Measurements from ENCODE around the gene ATP6V0B. TPM values are rescaled to one million over a fixed set of nuclear protein-coding genes. Genes with fewer than 3 reads are reported as not detected.

Gene ATP6V0B
- total RNA-seq, 2 donors from 2014 or later = 73.5 to 103 TPM

GRCh38 chr1:43975249-43975961 lies 645 bp downstream of the ATP6V0B start:
- Histone ChIP-seq H3K4me3 (peak overlapping the region; percentile 71 to 90), H3K36me3 (replicated peaks in 1 of 2; ENCODE audit: insufficient read depth in 1 of 2, low read depth in 2 of 2) (peaks cover 0 to 4% of the 10 kb centered on the region in 2 donors), H3K27ac (peak overlapping the region; percentile 88 to 98 (median 94)), H3K27me3 (no peaks in the 10 kb centered on the region), H3K9me3 (no peaks in the 10 kb centered on the region), H3K4me1 (peaks cover 62% of the 10 kb centered on the region)
- intact Hi-C loops (cut with DNase I) = no loop called here
- ATAC-seq = peak; percentile 25
- DNase-seq = peak; percentile 70 to 80 (median 73)
- WGBS, 2 donors = 1% methylated on average over 19 to 34 of the region's 34 CpGs
- no peak for TF ChIP-seq POLR2A (IDR thresholded peaks at IDR 0.05)
- TF ChIP-seq, protein P1, sequence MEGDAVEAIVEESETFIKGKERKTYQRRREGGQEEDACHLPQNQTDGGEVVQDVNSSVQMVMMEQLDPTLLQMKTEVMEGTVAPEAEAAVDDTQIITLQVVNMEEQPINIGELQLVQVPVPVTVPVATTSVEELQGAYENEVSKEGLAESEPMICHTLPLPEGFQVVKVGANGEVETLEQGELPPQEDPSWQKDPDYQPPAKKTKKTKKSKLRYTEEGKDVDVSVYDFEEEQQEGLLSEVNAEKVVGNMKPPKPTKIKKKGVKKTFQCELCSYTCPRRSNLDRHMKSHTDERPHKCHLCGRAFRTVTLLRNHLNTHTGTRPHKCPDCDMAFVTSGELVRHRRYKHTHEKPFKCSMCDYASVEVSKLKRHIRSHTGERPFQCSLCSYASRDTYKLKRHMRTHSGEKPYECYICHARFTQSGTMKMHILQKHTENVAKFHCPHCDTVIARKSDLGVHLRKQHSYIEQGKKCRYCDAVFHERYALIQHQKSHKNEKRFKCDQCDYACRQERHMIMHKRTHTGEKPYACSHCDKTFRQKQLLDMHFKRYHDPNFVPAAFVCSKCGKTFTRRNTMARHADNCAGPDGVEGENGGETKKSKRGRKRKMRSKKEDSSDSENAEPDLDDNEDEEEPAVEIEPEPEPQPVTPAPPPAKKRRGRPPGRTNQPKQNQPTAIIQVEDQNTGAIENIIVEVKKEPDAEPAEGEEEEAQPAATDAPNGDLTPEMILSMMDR (IDR thresholded peaks at IDR 0.05) = no peak

GRCh38 chr1:43976045-43976444 lies 1.3 kb downstream of the ATP6V0B start:
- DNase-seq (no peak), ATAC-seq (no peak)
- Histone ChIP-seq H3K4me1 (peaks cover 62% of the 10 kb centered on the region), H3K36me3 (replicated peaks in 1 of 2; ENCODE audit: insufficient read depth in 1 of 2, low read depth in 2 of 2) (peaks cover 0 to 4% of the 10 kb centered on the region in 2 donors), H3K4me3 (peak overlapping the region; percentile 71 to 90), H3K9me3 (no peaks in the 10 kb centered on the region), H3K27ac (peak overlapping the region in 3 of 4 donors; percentile 88 to 98 (median 98)), H3K27me3 (no peaks in the 10 kb centered on the region)
- WGBS, 2 donors = 27 to 49% methylated on average over 4 of the region's 4 CpGs
- TF ChIP-seq, protein P1 (IDR thresholded peaks at IDR 0.05) = no peak
- no peak for TF ChIP-seq POLR2A (IDR thresholded peaks at IDR 0.05)
- intact Hi-C loops (cut with DNase I) = no loop called here

GRCh38 chr1:43976890-43977289 lies 2.1 kb downstream of the ATP6V0B start:
- H3K4me1 ChIP-seq = peaks cover 59% of the 10 kb centered on the region
- no peak overlapping the region for H3K27ac ChIP-seq
- whole genome bisulfite sequencing, 2 donors = 76 to 78% methylated on average over 8 of the region's 8 CpGs
- no peak overlapping the region for H3K4me3 ChIP-seq
- no peaks in the 10 kb centered on the region for H3K27me3 ChIP-seq
- TF ChIP-seq, protein P1 (IDR thresholded peaks at IDR 0.05) = no peak
- no peak for TF ChIP-seq POLR2A (IDR thresholded peaks at IDR 0.05)
- intact Hi-C loops (cut with DNase I) = no loop called here
- H3K36me3 ChIP-seq (replicated peaks in 1 of 2; ENCODE audit: insufficient read depth in 1 of 2, low read depth in 2 of 2) = peaks cover 0 to 4% of the 10 kb centered on the region in 2 donors
- ATAC-seq = no peak
- DNase-seq = no peak
- no peaks in the 10 kb centered on the region for H3K9me3 ChIP-seq

DNA sequence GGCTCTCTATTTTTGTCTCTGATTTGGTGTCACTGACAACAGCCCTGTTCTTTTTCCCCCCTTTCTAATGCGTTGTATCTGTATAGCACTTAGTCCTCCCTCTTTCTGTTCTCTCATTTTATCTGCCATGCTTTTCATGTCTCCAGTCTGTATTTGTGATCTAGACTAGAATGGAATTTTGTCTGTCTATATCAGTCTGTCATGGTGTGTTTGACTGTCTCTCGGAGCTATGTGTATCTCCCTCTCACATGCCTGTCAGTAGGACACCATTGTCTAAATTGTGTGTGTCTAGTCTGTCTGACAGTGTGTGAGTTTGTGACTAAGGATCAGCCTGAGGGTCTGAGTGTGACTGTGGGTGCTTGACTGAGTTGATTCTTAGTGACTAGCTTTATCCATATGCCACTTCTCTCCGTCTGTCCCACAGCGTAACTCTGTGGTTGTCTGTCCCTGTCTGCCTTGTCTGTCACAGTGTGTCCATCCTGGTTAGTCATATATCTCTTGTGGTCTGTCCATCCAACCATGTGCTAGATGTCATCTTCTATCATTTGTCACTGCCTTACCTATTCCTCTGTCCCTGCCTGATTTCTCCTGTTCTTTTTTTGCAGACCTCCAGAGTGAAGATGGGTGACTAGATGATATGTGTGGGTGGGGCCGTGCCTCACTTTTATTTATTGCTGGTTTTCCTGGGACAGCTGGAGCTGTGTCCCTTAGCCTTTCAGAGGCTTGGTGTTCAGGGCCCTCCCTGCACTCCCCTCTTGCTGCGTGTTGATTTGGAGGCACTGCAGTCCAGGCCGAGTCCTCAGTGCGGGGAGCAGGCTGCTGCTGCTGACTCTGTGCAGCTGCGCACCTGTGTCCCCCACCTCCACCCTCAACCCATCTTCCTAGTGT lies 2.9 kb downstream of the ATP6V0B start:
- no peak for TF ChIP-seq POLR2A (IDR thresholded peaks at IDR 0.05)
- TF ChIP-seq, protein P1 (IDR thresholded peaks at IDR 0.05) = no peak
- ATAC-seq (no peak), DNase-seq (no peak)
- intact Hi-C loops (cut with DNase I) = no loop called here
- Histone ChIP-seq H3K9me3 (no peaks in the 10 kb centered on the region), H3K27ac (peak overlapping the region in 2 of 4 donors; percentile 55 to 66), H3K4me1 (peaks cover 59% of the 10 kb centered on the region), H3K27me3 (no peaks in the 10 kb centered on the region), H3K36me3 (replicated peaks in 1 of 2; ENCODE audit: insufficient read depth in 1 of 2, low read depth in 2 of 2) (peaks cover 0 to 4% of the 10 kb centered on the region in 2 donors), H3K4me3 (no peak overlapping the region)
- 63 to 70% methylated on average over 9 of the region's 9 CpGs for WGBS, 2 donors

Measured in body of pancreas (tissue), 4 donors.